ENCODE results near the gene VAPB.

GRCh38 chr20:58340853-58341252 is 48.2 kb upstream of the VAPB start:
- TF ChIP-seq CTCF (IDR thresholded peaks at IDR 0.05 in 8 of 11, conservative IDR thresholded peaks at IDR 0.05 in 3 of 11) (no peak), POLR2AphosphoS5 (IDR thresholded peaks at IDR 0.05) (no peak), POLR2A (IDR thresholded peaks at IDR 0.05) (no peak)
